Naive thymus-derived CD4-positive, alpha-beta T cell (primary cell): ENCODE measurements around the gene ZNF778. TPM values are rescaled to one million over a fixed set of nuclear protein-coding genes. Genes with fewer than 3 reads are reported as not detected.

ENCODE experiments used
- ATAC-seq: fragments of 150-1000 bp; cut with Tn5 transposase; 2 replicates; pipeline ENCODE4 v1.10.0; 2021; ENCODE audit warnings: mild to moderate bottlenecking, moderate library complexity
- CTCF ChIA-PET: fragments of 350-600 bp; sonication (Branson Sonifier 250); formaldehyde crosslinking; loops from one replicate; lab custom pipeline; 2021; ENCODE audit warnings: antibody characterized with exemption; lab: Charles Lee
- POLR2A ChIA-PET: fragments of 350-600 bp; sonication (Branson Sonifier 250); formaldehyde crosslinking; loops from one replicate; lab custom pipeline; 2021; ENCODE audit warnings: antibody characterized with exemption, inconsistent platforms; lab: Charles Lee
- DNase-seq, 9 donors: peaks; one replicate each; pipeline versions ENCODE4 v3.0.0 to v3.0.0-alpha.2; 2020 to 2022; ENCODE audit warnings: mixed read lengths in 1 of 9
- H3K27ac ChIP-seq: one replicate; pipeline ENCODE4 v1.7.0; 2013; ENCODE audit warnings: mild to moderate bottlenecking, low read depth, low read length, moderate library complexity
- H3K27me3 ChIP-seq, 2 donors: one replicate each; pipeline ENCODE4 v1.7.0; 2013; ENCODE audit warnings: low read length in 2 of 2, mild to moderate bottlenecking in 2 of 2, moderate library complexity in 2 of 2; ENCODE audit not compliant: control insufficient read depth in 2 of 2, insufficient read depth in 2 of 2
- H3K36me3 ChIP-seq, 3 experiments: 1 replicate in 2 of 3; 2 replicates in 1 of 3; pipeline ENCODE4 v1.7.0; 2013; ENCODE audit warnings: low read length in 3 of 3, mild to moderate bottlenecking in 3 of 3, moderate library complexity in 1 of 3; ENCODE audit not compliant: insufficient read depth in 3 of 3, control insufficient read depth in 2 of 3
- H3K4me1 ChIP-seq, 2 donors: one replicate each; pipeline ENCODE4 v1.7.0; 2013; ENCODE audit warnings: low read length in 2 of 2, mild to moderate bottlenecking in 2 of 2, moderate library complexity in 1 of 2; ENCODE audit not compliant: control insufficient read depth in 2 of 2, insufficient read depth in 2 of 2
- H3K4me3 ChIP-seq: 2 replicates; pipeline ENCODE4 v1.7.0; 2013; ENCODE audit warnings: mild to moderate bottlenecking, low read length
- H3K9me3 ChIP-seq, 3 experiments: 1 replicate in 2 of 3; 2 replicates in 1 of 3; pipeline ENCODE4 v1.7.0; 2013; ENCODE audit warnings: low read length in 3 of 3; ENCODE audit not compliant: control insufficient read depth in 2 of 3
- H3K27ac Mint-ChIP-seq, 9 donors: one replicate each; pipeline ENCODE4 v1.8.0; 2020 to 2022; ENCODE audit warnings: mixed read lengths in 9 of 9, mild to moderate bottlenecking in 8 of 9, moderate library complexity in 5 of 9, inconsistent platforms in 2 of 9
- H3K27me3 Mint-ChIP-seq, 5 donors: one replicate each; pipeline ENCODE4 v1.8.0; 2021 to 2022; ENCODE audit warnings: mixed read lengths in 5 of 5, mild to moderate bottlenecking in 1 of 5
- H3K36me3 Mint-ChIP-seq, 5 donors: one replicate each; pipeline ENCODE4 v1.8.0; 2020 to 2022; ENCODE audit warnings: mixed read lengths in 5 of 5, mild to moderate bottlenecking in 3 of 5, inconsistent platforms in 1 of 5
- H3K4me1 Mint-ChIP-seq, 7 donors: one replicate each; pipeline ENCODE4 v1.8.0; 2020 to 2022; ENCODE audit warnings: mixed read lengths in 7 of 7, mild to moderate bottlenecking in 3 of 7, inconsistent platforms in 1 of 7
- H3K4me3 Mint-ChIP-seq, 10 donors: one replicate each; pipeline ENCODE4 v1.8.0; 2020 to 2022; ENCODE audit warnings: mild to moderate bottlenecking in 10 of 10, mixed read lengths in 10 of 10, moderate library complexity in 6 of 10, inconsistent platforms in 2 of 10
- H3K9me3 Mint-ChIP-seq, 11 donors: one replicate each; pipeline ENCODE4 v1.8.0; 2020 to 2022; ENCODE audit warnings: mixed read lengths in 11 of 11, mild to moderate bottlenecking in 4 of 11, inconsistent platforms in 1 of 11, moderate library complexity in 1 of 11
- intact Hi-C, 2 donors: fragments of 100-400 bp; cut with micrococcal nuclease; formaldehyde crosslinking; loops; one replicate each; pipeline ENCODE4 v1.15.1; 2023
- polyA plus RNA-seq, 2 donors: library from polyadenylated mRNA; unstranded; fragments of 300-500 nt; fragmentation: Illumina TruSeq; gene quantifications; one replicate each; pipeline ENCODE4 v1.2.3, GENCODE V29; 2021
- total RNA-seq, 6 experiments: library from RNA in 5 of 6; stranded (reverse) in 5 of 6; gene quantifications; 1 replicate in 5 of 6; 2 replicates in 1 of 6; pipeline ENCODE4 v1.2.3 and lab custom pipeline; 2021 to 2026

The ZNF778 gene
- total and polyA plus RNA-seq, 7 experiments from 2014 or later = 4.0 to 13.5 (median 6.5) TPM

DNA sequence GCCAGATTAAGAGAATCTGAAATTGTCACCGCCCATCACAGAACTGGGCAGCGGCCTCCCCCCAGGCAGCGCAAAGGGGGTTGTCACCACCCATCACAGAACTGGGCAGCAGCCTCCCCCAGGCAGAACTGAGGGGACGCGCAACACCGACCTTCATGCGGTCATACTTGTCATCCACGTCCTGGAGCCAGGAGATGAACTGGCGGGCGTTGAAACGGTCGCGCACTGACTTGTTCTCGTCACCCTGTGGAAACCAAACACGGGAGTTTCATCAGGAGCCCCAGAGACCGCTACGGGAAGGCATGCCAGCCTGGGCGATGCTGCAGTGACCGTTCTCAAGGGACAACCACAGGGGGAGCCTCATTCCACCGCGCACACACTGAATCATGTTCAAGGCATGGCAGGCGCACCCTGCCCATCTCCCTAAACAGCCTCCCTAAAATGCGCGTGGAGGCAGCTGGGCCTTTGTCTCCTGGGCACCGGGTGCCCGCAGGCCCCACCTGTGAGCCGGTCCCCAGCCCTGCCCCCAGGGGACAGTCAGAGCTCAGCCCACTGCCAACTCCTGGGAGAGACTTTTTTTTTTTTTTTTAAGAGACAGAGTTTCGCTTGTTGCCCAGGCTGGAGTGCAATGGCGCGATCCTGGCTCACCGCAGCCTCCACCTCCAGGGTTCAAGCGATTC is 53.3 kb downstream of the ZNF778 start:
- CTCF ChIA-PET = interaction anchor here (1.6 kb wide), 1 partner anchor 18 kb away, joined by 5 read pairs; no protein-coding TSS in a partner anchor
- Histone ChIP-seq H3K4me1 (no peaks in the 10 kb centered on the region), H3K27ac (no peak overlapping the region), H3K4me3 (no peak overlapping the region), H3K36me3 (peaks cover 0 to 91% (median 18%) of the 10 kb centered on the region in 3 experiments), H3K27me3 (no peaks in the 10 kb centered on the region), H3K9me3 (no peaks in the 10 kb centered on the region)
- DNase-seq (no peak), ATAC-seq (no peak)
- peaks cover 0 to 3% (median 0%) of the 10 kb centered on the region in 11 donors for H3K9me3 Mint-ChIP-seq
- H3K36me3 Mint-ChIP-seq = peaks cover 0 to 39% (median 19%) of the 10 kb centered on the region in 5 donors
- H3K27ac Mint-ChIP-seq = no peak overlapping the region
- intact Hi-C loops = no loop called here
- peaks cover 0 to 13% (median 3%) of the 10 kb centered on the region in 7 donors for H3K4me1 Mint-ChIP-seq
- POLR2A ChIA-PET = interaction anchor here (0.6 kb wide), 1 partner anchor 29 kb away, joined by 3 read pairs; no protein-coding TSS in a partner anchor
- H3K4me3 Mint-ChIP-seq = no peak overlapping the region
- H3K27me3 Mint-ChIP-seq = no peaks in the 10 kb centered on the region

DNA sequence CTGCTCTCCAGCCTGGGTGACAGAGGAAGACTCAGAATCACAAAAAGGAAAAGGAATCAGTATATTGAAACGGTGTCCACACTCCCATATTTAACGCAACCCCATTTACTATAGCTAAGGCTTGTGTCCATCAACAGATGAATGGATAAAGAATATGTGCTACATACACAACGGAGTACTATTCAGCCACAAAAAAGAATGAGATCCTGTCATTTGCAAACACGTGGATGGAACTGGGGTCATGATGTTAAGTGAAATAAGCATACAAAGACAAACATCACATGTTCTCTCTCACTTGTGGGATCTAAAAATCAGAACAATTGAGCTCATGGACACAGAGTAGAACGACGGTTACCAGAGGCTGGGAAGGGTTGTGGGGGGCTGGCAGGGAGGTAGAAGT is 55.1 kb downstream of the ZNF778 start:
- no peaks in the 10 kb centered on the region for H3K9me3 ChIP-seq
- no peak overlapping the region for H3K4me3 ChIP-seq
- CTCF ChIA-PET = interaction anchor here (1.1 kb wide), 1 partner anchor 9 kb away, joined by 3 read pairs; no protein-coding TSS in a partner anchor
- DNase-seq = no peak
- H3K27me3 Mint-ChIP-seq = no peaks in the 10 kb centered on the region
- peaks cover 0 to 8% (median 0%) of the 10 kb centered on the region in 11 donors for H3K9me3 Mint-ChIP-seq
- no peak overlapping the region for H3K4me3 Mint-ChIP-seq
- intact Hi-C loops = no loop called here
- peaks cover 0 to 13% (median 3%) of the 10 kb centered on the region in 7 donors for H3K4me1 Mint-ChIP-seq
- peaks cover 0 to 88% (median 25%) of the 10 kb centered on the region in 3 experiments for H3K36me3 ChIP-seq
- H3K27ac ChIP-seq = no peak overlapping the region
- H3K27ac Mint-ChIP-seq = peak overlapping the region in 2 of 9 donors; percentile 19
- POLR2A ChIA-PET = no interaction called here
- no peaks in the 10 kb centered on the region for H3K4me1 ChIP-seq
- no peak for ATAC-seq
- peaks cover 0 to 39% (median 19%) of the 10 kb centered on the region in 5 donors for H3K36me3 Mint-ChIP-seq
- H3K27me3 ChIP-seq = no peaks in the 10 kb centered on the region

DNA sequence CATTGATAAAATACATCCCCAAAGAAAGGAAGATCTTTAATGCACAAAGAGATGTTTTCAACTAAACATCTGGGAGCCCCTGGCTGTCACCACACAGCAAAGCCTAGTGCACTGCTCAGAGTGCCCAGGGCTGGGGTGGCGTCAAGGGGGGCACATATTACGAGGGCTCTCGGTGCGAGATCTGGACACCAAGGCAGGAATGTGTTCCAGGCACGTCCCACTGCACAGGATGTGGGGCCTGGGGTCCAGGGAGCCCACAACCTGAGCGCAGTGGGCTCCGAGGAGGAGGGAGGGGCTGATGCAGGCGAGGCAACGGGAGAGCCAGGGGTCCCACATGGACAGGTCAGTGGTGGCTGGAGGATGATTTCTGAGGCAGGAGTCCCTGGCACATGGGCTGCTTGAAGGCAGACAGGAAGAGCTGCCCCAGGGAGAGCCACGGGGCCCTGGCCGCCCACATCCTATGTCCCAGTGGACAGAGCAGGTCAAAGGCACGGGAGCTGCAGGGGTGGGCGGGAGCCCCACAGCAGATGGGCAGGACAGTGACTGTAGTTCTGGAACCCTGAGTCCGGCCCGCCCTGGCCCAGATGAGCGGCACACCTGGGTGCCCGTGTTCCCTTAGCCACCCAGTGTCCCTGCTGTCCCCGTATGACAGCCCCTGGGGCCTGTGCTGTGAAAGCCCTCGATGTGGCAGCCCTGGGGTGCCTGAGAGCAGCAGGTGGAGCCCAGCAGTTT is 56.4 kb downstream of the ZNF778 start:
- no peaks in the 10 kb centered on the region for H3K27me3 ChIP-seq
- Mint-ChIP-seq H3K27ac (peak overlapping the region in 3 of 9 donors; percentile 9 to 36 (median 33)), H3K36me3 (peaks cover 0 to 36% (median 17%) of the 10 kb centered on the region in 5 donors), H3K4me1 (peaks cover 0 to 13% (median 3%) of the 10 kb centered on the region in 7 donors), H3K4me3 (no peak overlapping the region), H3K27me3 (no peaks in the 10 kb centered on the region), H3K9me3 (peaks cover 0 to 8% (median 0%) of the 10 kb centered on the region in 11 donors)
- intact Hi-C loops = no loop called here
- H3K36me3 ChIP-seq = peaks cover 0 to 95% (median 28%) of the 10 kb centered on the region in 3 experiments
- H3K4me1 ChIP-seq = no peaks in the 10 kb centered on the region
- H3K27ac ChIP-seq = no peak overlapping the region
- ATAC-seq = no peak
- CTCF ChIA-PET = interaction anchor here (0.9 kb wide), 1 partner anchor 15 kb away, joined by 3 read pairs; no protein-coding TSS in a partner anchor
- no peaks in the 10 kb centered on the region for H3K9me3 ChIP-seq
- DNase-seq = no peak
- H3K4me3 ChIP-seq = no peak overlapping the region
- POLR2A ChIA-PET = interaction anchor here (0.6 kb wide), 2 partner anchors 8 to 37 kb away, joined by 3 read pairs; no protein-coding TSS in a partner anchor

- no peak for DNase-seq
- H3K27ac ChIP-seq = no peak overlapping the region
- CTCF ChIA-PET = interaction anchor here (0.9 kb wide), 1 partner anchor 14 kb away, joined by 3 read pairs; no protein-coding TSS in a partner anchor
- peaks cover 0 to 33% (median 14%) of the 10 kb centered on the region in 5 donors for H3K36me3 Mint-ChIP-seq
- H3K27me3 ChIP-seq = no peaks in the 10 kb centered on the region
- peaks cover 0 to 90% (median 26%) of the 10 kb centered on the region in 3 experiments for H3K36me3 ChIP-seq
- no peak overlapping the region for H3K4me3 Mint-ChIP-seq
- no peak for ATAC-seq
- H3K9me3 Mint-ChIP-seq = peaks cover 0 to 8% (median 0%) of the 10 kb centered on the region in 11 donors
- no peaks in the 10 kb centered on the region for H3K27me3 Mint-ChIP-seq
- peaks cover 0 to 13% (median 3%) of the 10 kb centered on the region in 7 donors for H3K4me1 Mint-ChIP-seq
- H3K9me3 ChIP-seq = no peaks in the 10 kb centered on the region
- intact Hi-C loops = no loop called here
- POLR2A ChIA-PET = interaction anchor here (0.6 kb wide), 2 partner anchors 9 to 38 kb away, joined by 3 read pairs; no protein-coding TSS in a partner anchor
- H3K27ac Mint-ChIP-seq = peak overlapping the region in 3 of 9 donors; percentile 14 to 52 (median 51)
- no peak overlapping the region for H3K4me3 ChIP-seq
- no peaks in the 10 kb centered on the region for H3K4me1 ChIP-seq
Measured at GRCh38 chr16:89274561-89275283, 57.2 kb downstream of the ZNF778 start.

GRCh38 chr16:89275284-89275584 is 57.7 kb downstream of the ZNF778 start:
- Histone ChIP-seq H3K9me3 (no peaks in the 10 kb centered on the region), H3K4me1 (no peaks in the 10 kb centered on the region), H3K4me3 (no peak overlapping the region), H3K36me3 (peaks cover 0 to 90% (median 21%) of the 10 kb centered on the region in 3 experiments), H3K27ac (no peak overlapping the region), H3K27me3 (no peaks in the 10 kb centered on the region)
- Mint-ChIP-seq H3K4me1 (peaks cover 0 to 13% (median 3%) of the 10 kb centered on the region in 7 donors), H3K27me3 (no peaks in the 10 kb centered on the region), H3K27ac (peak overlapping the region in 3 of 9 donors; percentile 17 to 52 (median 51)), H3K36me3 (peaks cover 0 to 33% (median 14%) of the 10 kb centered on the region in 5 donors), H3K9me3 (peaks cover 0 to 8% (median 0%) of the 10 kb centered on the region in 11 donors), H3K4me3 (no peak overlapping the region)
- no peak for DNase-seq
- ChIA-PET POLR2A (no interaction called here), CTCF (no interaction called here)
- intact Hi-C loops = no loop called here
- no peak for ATAC-seq
